Dermis microvascular lymphatic vessel endothelial cell (primary cell): ENCODE measurements around the gene DNTTIP2. TPM values are rescaled to one million over a fixed set of nuclear protein-coding genes. Genes with fewer than 3 reads are reported as not detected.
"Not testable (repeated sequence)": the region's sequence is repeated elsewhere in the genome, so short reads cannot be mapped to it uniquely, and the experiment has no call there.

Experiments
- DNase-seq, 2 donors: peaks; one replicate each; pipeline versions ENCODE4 v3.0.0 to v3.0.0-alpha.2; 2010; ENCODE audit warnings: low read depth in 2 of 2
- total RNA-seq: library from RNA; depleted of rRNA; stranded (reverse); fragments of >200 nt; gene quantifications from 2 replicates; pipeline ENCODE4 v1.2.1, GENCODE V29; 2014

The DNTTIP2 gene
- total RNA-seq, 1 donor from 2014 or later: 14.1 TPM

DNA sequence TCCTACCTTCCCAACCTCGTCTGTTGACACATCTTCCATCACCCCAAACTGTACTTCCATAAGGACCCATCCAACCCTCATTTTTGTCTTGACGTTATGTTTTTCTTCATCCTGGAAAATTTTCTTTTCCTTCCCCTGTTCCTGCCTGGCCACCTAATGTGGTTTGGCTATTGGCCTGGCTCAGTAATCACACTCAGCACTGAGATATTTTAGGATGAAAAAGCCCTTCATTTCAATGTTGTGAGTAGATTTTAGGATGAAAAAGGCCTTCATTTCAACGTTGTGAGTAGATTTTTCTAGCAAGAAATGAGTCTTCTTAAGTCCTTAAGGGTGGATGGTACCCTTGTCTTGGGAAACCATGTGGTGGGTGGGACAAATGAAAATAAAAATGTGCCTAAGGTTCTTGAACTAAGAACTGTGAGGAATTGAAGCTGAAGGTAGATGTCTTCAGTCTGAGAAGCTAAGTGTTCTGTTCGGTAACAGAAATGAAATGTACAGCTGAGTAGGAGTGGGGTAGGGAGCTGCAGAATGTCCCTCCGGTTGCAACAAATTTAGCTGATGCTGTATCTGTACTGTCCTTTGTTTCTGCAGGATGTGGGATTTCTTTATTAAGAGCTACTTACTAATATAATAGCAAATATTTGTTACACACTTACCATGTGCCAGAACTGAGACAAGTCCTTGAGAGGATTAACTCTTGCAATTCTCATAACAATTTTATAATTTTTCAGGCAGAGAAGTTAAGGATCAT, 36.1 kb downstream of the DNTTIP2 start:
- DNase-seq: no peak

DNA sequence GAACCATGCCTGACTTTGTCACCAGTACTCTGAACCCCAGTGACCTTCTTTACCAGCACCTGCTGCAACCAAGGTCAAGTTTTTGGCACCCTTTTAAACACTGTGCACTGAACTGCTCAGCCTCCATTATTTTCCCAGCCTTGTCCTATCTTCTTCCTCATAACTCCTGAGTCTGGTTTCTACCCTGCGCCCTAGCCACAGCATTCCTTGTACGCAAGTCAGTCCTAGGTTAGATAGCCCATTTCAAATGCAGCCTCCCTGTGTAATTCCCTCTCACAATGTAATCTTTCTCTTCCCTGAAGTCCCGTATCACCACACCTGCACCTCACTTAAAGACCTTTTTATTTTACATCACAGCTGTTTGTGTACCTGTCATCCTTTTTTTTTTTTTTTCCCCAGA, 37.2 kb downstream of the DNTTIP2 start:
- no peak for DNase-seq

DNA sequence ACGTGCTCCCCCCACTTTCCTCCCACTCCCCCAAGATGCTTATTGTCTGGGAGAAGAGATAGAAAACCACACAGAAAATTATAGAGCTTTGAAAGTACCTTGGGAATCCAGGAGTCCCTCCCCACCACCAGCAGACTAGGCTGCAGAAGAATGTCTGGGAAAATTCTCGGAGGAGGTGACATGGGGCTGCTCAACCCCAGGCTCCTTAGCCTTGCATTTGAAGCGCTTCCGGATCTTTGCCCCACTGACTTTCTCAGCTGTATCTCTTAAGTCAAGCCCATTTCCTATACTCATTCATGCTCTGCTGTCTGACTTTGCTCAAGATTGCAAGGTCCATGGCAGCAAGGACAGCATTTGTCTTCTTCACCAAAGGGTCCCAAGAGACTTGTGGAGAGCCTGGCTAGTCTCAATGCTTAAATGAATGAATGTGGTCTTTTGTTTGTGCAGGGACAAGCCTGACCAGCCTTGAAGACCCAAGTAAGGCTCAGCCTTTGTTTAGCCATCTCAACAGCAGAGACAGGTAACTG, 38.0 kb downstream of the DNTTIP2 start:
- no peak for DNase-seq

DNA sequence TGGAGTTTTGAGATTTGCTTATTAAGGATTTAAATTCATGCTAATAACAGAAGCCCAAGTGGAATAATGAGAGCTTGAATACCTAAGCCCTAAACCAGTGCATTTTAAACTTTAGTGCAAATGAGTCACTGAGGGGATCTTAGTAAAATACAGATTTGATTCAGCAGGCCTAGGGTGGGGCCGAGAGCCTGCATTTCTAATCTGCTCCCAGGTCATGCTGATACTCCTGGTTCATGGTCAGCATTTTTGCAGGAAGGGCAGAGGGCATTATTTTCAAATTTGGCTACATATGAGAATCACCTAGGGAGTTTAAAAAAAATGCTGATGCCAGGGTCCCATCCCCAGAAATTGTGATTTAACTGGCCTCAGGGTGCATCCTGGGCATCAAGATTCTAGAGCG, 39.3 kb downstream of the DNTTIP2 start:
- DNase-seq: no peak

DNA sequence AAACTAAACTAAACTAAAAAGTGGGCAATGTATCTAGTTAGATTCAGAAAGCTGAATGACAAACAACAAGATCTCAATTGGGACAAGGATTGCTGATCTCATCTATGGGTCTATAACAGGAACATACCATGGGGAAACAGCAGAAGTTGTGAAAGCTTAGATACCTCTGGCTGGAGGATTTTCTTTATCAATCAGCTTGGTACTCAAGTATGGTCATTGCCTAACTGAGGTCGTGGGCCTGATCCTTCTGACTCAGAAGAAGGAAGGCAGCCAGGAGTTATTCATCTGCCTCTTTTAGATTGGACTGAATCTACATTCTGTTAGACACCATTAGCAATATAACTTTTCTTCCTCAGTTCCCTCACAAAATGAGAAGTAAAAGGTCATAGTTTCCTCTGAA, 39.7 kb downstream of the DNTTIP2 start:
- DNase-seq: no peak

DNA sequence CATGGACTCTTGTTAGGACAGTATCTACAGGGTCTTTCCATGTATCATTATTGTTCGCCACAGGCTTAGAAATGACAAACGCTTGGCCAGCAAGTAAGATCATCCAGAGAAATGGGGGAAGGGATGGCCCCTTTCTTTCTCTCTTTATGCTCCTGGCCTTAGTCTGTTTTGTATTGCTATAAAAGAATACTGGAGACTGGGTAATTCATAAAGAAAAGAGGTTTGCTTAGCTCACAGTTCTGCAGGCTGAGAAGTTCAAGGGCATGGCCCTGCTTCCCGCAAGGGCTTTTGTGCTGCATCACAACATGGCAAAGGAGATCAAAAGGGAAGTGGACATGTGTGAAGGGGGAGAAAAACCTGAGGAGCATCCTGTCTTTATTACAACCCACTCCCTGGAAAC, 41.0 kb downstream of the DNTTIP2 start:
- no peak for DNase-seq

DNA sequence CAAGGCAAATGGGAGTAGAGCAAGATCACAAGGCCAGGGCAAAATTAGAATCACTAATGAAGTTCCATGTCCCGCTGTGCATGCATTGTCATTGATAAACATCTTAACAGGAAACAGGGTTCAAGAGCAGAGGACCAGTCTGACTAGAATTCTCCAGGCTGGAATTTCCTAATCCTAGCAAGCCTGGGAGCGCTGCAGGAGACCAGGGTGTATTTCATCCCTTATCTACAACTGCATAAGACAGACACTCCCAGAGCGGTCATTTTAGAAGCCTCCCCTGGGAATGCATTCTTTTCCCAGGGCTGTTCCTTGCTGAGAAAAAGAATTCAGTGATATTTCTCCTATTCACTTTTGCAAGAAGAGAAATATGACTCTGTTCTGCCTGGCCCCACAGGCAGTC, 45.7 kb downstream of the DNTTIP2 start:
- not testable (repeated sequence) for DNase-seq

DNA sequence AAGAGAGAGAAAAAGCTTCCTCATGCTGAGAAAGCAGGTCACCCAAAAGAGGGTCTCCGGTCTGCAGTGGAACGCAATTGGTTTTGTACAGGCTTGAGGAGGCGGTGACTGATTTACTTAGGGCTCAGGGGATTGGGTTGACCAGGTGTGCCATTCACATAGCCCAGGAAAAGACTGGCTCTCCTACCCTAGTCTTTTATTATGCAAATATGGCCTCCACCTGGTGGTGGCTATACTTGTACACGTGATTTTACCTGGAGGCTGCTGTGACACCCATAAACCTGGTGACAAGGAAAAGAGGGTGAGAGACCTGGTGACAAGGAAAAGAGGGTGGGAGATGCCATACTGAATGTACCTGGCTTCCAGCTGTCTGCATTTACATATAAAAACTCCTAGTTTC, 49.9 kb downstream of the DNTTIP2 start:
- DNase-seq: no peak

DNA sequence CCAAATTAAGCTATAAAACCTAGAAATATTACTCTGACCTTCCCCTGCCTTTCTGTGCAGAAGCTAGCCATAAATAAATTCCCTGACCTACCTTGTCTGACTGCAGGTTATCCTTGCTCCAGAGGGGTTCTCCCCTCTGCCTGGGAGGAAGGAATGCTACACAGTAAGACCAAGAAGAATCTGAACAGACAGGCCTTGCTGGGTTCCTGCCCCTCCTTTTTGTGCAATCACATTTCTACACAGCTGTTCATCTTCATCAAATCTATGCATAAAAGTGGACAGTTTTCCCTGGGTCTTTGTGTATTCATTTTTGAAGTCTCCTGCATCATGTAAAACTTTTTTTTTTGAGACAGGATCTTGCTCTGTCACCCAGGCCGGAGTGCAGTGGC, 50.6 kb downstream of the DNTTIP2 start:
- DNase-seq: no peak

DNA sequence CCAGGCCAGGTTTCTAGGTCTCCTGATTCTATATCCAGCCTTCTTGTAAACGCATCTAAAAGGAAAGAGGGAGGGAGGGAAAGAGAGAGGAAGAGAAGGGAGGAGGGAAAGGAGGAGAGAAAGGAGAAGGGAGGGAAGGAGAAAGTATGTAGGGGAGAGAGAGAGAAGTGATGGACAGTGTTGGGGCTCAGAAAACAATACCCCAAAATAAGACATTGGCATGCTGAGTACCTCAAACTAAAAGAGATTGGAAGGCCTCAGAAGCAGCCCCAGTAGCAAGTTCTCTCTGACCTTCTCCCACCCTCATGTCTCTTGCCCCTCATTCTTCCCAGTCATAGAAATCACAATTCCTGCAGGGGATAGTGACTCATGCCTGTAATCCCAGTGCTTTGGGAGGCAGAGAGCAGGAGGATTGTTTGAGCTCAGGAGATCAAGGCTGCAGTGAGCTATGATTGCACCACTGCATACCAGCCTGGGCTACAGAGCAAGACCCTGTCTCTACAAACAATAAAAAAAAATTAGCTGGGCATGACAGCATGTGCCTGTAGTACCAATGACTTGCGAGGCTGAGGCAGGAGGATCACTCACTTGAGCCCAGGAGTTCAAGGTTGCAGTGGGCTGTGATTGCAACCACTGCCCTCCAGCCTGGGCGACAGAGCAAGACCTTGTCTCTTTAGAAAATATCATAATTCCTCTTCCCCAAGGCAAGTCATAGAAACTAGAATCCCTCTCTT, 51.2 kb downstream of the DNTTIP2 start:
- peak in 1 of 2 donors; percentile 61 for DNase-seq

DNA sequence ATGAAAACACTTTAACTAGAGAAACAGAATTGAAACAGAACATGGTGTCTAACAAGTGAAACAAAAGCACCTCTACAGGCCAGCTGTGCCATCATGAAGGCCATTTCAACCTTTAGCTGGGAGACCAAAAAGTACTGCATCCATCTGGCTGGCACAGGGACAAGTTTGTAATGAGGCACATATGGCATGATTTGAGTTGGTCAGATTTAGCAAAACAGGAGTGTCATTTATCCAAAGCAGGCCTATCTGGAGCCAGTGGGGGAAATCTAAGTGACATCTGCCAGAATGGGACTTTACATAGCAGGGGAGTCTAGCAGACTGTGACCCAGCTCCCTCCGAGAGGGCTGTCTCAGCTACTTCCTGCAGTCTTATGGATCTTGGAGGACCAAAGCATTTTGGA, 51.9 kb downstream of the DNTTIP2 start:
- DNase-seq: no peak

DNA sequence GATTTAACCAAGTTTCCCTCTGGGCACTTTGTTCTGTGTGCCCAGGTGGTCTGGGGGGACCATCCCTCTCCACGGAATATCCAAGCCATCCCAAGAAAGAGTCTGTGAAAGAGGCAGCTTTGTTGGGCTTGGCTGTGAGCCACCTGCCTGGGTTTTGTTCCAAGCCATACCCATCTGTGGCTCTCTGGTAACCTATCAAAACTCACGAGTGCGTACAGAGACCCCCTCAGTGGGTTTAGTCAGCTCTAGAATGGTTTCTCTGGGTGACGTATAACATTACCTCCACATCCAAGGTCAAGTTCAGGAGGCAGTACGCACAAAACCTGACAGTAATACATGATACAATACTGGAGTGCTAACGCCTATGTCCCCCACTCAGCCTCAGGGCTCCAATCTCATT, 54.2 kb downstream of the DNTTIP2 start:
- peak in 1 of 2 donors; percentile 41 for DNase-seq

DNA sequence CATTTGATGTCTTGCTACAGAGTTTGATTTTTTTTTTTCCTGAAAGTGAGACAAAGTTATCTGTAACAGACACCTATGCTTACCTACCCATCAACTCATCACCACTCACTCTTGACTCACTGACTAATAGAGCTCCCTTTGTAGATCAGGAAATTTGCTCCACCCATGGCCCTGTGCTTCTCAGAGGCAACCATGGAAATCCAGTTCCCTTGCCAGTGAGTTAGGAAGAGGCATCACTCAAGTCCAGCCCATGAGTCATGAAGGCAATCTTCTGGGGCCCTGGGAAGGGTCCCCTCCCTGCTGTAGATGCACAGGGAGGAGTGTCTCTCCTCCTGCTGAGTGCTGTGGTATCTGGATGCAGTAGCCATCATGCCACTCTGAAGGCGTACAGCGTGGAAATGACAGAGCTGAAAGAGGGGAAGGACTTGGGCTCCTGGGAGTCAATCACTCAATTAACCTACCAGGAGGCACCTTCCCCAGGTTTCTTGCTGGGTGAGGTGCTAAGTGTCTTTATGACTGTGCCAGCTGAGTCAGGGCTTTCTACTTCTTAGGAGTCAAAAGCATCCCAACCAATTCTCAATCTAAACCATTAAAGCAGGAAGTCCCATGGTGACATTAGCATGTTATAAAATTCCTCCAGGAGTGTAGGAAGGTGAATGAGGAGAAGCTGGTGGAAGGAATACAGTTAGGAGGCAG, 56.1 kb downstream of the DNTTIP2 start:
- DNase-seq: peak in 1 of 2 donors; percentile 42

DNA sequence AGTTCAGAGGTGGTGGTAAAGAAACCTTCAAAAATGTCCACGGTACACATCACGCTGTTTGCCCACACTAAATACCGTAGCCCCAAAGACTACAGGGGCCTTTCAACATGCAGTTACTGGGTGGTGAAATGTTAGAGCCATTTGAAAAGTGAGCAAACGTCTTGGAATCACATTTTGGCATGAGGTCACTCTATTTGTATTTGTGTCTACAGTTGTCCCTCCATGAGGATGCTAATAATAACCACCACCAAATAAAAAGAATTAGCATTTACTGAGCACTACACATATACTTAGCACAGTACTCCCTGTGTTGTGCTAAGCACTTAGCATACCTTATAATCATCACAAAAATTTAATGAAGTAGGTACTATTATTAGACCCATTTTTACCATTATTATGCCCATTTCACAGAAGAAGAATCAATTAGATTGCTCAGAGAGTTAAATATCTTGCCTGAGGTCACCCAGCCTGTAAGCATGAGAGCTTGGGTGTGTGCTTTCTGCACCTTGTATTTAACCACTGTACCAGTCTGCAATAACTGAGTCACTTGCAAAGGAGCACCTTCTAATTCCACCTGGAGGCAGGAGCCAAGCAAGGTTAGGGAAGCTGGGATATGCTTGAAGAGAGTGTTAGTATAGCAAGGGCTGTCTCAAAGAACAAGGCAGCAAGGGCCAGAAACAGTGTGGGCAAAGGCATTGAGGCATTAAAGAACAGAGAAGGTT, 57.4 kb downstream of the DNTTIP2 start:
- no peak for DNase-seq

DNA sequence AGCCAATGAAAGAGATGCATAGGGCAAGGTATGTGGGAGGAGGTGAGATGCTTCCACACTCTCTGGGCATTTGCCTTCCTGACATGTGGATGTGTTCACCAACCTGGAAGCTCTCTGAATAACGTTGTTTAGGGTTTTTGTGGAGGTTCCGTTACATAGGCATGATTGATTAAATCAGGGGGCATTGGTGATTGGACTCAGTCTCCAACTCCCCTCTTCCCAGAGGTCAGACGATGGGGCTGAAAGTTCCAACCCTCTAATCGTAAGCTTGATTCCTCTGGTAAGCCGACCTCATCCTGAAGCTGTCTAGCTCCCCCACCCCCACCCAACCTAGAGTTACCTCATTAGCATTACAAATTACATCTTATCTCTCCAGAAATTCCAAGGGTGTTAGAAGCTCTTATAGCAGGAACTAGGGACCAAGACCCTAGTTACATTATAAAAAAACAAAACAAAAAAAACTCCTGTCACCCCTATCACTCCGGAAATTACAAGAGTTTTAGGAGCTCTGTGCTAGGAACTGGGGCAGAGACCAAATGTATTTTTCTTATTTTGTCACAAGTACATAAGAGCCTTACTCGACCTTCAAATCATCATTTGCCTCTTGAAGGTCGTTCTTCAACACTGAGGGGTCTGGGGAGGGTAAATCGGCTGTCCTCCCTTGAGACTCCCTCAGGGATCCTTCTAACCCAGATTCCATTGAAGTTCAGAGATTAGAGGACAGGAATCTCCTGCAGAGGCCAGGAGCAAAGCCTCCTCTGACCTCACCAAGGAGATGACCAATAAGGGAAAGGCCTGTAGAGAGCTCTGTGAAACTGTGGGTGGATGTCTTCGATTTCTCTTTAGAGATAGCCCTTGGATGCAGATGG, 58.2 kb downstream of the DNTTIP2 start:
- no peak for DNase-seq

DNA sequence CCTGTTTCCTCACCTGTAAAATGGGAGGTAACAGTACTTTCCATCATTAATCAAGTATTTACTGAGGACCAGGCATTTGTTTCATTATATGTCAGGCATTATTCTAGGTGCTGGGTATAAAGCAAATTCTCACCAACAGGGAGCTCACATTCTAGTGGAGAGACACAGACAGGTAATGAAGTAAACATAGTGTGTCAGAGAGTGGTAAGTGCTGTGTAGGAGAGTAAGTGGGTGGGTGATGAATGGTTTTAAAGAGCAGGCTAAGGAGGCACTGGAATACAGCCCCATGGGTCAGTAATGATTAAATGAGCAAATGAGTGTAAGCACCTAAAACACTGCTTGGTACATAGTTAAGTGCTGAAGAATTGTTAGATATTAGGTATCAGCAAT, 60.4 kb downstream of the DNTTIP2 start:
- no peak for DNase-seq

DNA sequence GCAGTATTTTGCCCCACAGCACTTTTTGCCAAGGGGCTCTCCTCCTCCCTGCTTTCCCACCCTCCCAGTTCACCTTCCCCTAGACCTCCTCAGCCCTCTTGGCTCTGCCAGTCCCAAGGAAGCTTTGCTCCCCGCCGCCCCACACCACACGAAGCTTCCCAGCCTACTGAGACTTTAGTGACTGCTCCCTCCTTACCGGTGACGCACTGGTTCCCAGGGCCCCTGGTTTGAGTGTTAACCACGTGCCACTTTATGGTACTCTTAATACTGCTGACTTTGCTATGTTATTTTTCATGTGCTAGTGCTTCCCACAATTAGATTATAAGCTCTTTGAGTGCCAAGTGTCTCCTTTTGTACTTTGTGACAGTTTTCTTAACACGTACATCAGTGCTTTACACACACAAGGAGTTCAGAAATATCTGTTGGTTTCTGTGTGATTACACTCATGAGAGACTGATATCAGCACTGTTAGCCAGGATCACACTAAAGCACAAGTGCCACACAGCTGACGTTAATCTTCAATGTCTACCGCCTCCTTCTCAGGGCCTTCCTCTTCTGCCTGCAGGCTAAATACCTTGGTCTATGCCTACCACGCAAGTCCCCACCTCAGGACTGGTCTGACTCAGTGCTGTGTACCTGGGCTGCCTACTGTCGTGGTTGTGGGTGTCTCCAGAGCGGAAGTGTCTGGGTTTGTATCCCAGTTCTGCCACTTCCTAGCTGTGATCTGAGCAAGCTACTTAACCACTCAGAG, 61.0 kb downstream of the DNTTIP2 start:
- DNase-seq: no peak

DNA sequence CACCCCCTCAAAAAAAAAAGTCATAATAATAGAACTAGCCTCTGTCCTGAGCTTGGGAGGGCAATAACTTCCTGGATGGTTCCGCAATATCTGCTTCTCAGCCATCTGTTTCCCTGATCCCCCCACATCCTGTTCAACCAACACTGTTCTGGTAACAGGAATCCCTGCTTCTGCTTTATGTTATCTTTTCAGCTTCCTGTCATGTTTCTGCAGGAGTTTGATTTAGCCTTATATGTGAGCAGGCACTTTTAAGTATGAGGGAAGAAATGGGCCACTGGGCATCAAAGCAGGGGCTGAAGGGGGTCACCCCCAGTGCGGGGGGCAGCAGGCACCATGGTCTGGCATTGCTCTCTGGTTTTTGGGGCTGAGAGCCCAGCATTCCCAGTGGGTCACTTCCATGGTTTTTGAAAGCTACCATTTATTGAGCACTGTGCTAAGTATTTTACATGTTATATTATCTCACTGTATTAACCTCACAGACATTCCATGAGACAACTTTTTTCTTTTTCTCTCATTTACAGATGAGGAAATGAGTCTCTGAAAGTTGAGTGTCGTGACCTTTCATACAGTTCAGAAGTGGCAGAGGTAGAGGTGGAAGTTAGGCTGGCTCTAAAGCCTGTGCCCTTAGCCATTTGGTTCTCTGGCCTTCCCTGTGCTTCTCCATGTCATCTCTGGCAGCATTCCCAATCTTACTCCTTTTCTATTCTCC, 61.9 kb downstream of the DNTTIP2 start:
- peak; percentile 93 to 97 for DNase-seq
